Memory B cell (primary cell): ENCODE results near the gene MICAL3.

ENCODE experiments used
- ATAC-seq: fragments of 150-1000 bp; cut with Tn5 transposase; 2 replicates; pipeline ENCODE4 v1.10.0; 2021; ENCODE audit warnings: low read depth, mild to moderate bottlenecking, moderate library complexity
- DNase-seq, 2 donors: peaks; one replicate each; pipeline ENCODE4 v3.0.0; 2022; ENCODE audit warnings: low spot score in 2 of 2
- H3K27ac Mint-ChIP-seq: one replicate; pipeline ENCODE4 v1.8.0; 2022; ENCODE audit warnings: mild to moderate bottlenecking, moderate library complexity, mixed read lengths
- H3K27me3 Mint-ChIP-seq: one replicate; pipeline ENCODE4 v1.8.0; 2022; ENCODE audit warnings: mixed read lengths
- H3K36me3 Mint-ChIP-seq: one replicate; pipeline ENCODE4 v1.8.0; 2022; ENCODE audit warnings: mild to moderate bottlenecking, mixed read lengths
- H3K4me1 Mint-ChIP-seq: one replicate; pipeline ENCODE4 v1.8.0; 2022; ENCODE audit warnings: mixed read lengths
- H3K4me3 Mint-ChIP-seq: one replicate; pipeline ENCODE4 v1.8.0; 2022; ENCODE audit warnings: mild to moderate bottlenecking, moderate library complexity, mixed read lengths
- H3K9me3 Mint-ChIP-seq: one replicate; pipeline ENCODE4 v1.8.0; 2022; ENCODE audit warnings: mixed read lengths

MICAL3 gene

GRCh38 chr22:17960011-17960410 lies 64.3 kb downstream of the MICAL3 start:
- Mint-ChIP-seq H3K4me1 (peaks cover 45% of the 10 kb centered on the region), H3K27ac (no peak overlapping the region), H3K27me3 (no peaks in the 10 kb centered on the region), H3K9me3 (no peaks in the 10 kb centered on the region), H3K36me3 (peaks cover 12% of the 10 kb centered on the region), H3K4me3 (no peak overlapping the region)
- DNase-seq (no peak), ATAC-seq (no peak)

DNA sequence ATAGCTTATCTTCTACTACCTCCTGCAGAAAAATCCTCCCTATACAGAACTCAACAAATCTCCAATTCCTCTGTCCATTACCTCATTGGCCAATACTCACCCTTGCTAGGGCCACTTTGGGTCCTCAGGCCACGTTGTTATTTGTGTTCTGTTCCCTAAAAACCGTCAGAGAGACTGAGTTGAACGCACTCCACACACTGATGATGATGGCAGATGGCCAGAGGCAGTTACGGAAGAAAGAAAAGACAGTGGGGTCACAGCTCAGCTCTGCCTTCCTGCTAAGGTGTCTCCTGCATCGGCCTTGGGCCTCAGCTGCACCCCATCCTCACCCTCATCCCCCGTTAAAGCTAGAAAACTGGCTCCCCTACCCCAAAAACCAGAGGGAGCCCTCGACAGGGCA lies 66.2 kb downstream of the MICAL3 start:
- peaks cover 12% of the 10 kb centered on the region for H3K36me3 Mint-ChIP-seq

GRCh38 chr22:17957693-17958092 lies 66.7 kb downstream of the MICAL3 start:
- H3K4me3 Mint-ChIP-seq: no peak overlapping the region
- ATAC-seq: no peak
- no peak for DNase-seq
- H3K27me3 Mint-ChIP-seq: no peaks in the 10 kb centered on the region
- peaks cover 46% of the 10 kb centered on the region for H3K4me1 Mint-ChIP-seq
- peaks cover 12% of the 10 kb centered on the region for H3K36me3 Mint-ChIP-seq
- H3K27ac Mint-ChIP-seq: peak overlapping the region; percentile 35
- no peaks in the 10 kb centered on the region for H3K9me3 Mint-ChIP-seq

More for the DNA sequence above, 66.2 kb downstream of the MICAL3 start:
- Mint-ChIP-seq H3K9me3 (no peaks in the 10 kb centered on the region), H3K27me3 (no peaks in the 10 kb centered on the region), H3K4me3 (no peak overlapping the region), H3K27ac (peak overlapping the region; percentile 35), H3K4me1 (peaks cover 46% of the 10 kb centered on the region)
- ATAC-seq: no peak
- DNase-seq: no peak

DNA sequence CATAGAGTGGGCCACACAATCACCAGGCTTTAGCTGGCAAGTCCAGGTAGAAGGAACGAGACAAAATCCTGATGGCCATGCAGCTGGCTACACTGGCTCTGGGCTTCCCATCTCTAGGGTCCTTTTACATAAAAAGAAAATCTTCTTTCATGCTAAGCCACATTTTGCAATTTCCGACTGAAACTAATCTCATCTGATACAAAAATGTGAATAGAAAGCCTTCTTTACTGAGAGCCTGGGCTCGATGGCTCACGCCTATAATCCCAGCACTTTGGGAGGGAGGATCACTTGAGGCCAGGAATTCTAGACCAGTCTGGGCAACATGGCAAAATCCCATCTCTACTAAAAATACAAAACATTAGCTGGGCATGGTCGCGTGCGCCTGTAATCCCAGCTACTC lies 67.2 kb downstream of the MICAL3 start:
- H3K9me3 Mint-ChIP-seq: no peaks in the 10 kb centered on the region
- H3K27me3 Mint-ChIP-seq: no peaks in the 10 kb centered on the region
- no peak overlapping the region for H3K4me3 Mint-ChIP-seq
- DNase-seq (no peak), ATAC-seq (no peak)
- peaks cover 47% of the 10 kb centered on the region for H3K4me1 Mint-ChIP-seq
- H3K36me3 Mint-ChIP-seq: peaks cover 11% of the 10 kb centered on the region
- H3K27ac Mint-ChIP-seq: peak overlapping the region; percentile 49

GRCh38 chr22:17956630-17957029 lies 67.7 kb downstream of the MICAL3 start:
- peaks cover 43% of the 10 kb centered on the region for H3K4me1 Mint-ChIP-seq
- no peak overlapping the region for H3K4me3 Mint-ChIP-seq
- H3K27ac Mint-ChIP-seq: peak overlapping the region; percentile 49
- H3K9me3 Mint-ChIP-seq: no peaks in the 10 kb centered on the region
- DNase-seq (no peak), ATAC-seq (peak; percentile 22)
- H3K36me3 Mint-ChIP-seq: peaks cover 7% of the 10 kb centered on the region
- H3K27me3 Mint-ChIP-seq: no peaks in the 10 kb centered on the region

DNA sequence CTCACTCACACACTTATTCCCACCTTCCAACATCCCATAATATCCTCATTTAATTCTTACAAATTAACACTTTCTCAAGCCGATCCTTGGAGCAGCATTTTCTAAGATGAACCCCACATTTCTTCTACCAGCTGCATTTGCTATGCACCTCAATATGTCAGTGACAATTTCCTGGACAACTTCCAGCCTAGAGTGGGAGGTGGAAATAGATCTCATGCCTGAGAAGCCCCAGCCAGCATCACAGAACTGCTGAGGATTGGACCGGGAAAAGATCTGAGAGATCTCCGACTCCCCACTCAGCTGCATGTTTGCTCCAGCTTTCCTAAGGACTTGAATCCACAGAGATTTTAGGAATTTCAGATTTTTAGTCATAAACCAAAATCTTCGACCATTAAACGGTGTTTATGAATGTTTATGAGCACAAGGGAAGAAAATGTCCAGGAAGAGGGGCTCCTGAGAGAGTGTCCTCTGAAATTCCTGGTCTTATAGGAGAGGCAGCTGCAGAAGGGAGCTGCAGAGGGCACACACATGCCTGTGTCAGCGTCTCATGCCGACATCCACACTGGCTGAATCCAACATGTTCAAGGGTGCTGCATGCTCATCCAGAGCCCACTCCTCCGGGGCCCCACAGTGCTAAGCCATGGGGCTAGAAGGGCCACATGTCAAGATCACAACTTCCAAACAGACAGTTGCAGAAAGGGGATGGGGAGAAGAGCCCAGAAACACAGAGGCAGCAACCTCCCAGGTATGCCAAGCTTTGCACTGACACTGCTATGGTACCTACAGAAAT lies 68.6 kb downstream of the MICAL3 start:
- DNase-seq (no peak), ATAC-seq (no peak)
- H3K27me3 Mint-ChIP-seq: no peaks in the 10 kb centered on the region
- H3K4me3 Mint-ChIP-seq: no peak overlapping the region
- H3K36me3 Mint-ChIP-seq: peaks cover 9% of the 10 kb centered on the region
- peaks cover 45% of the 10 kb centered on the region for H3K4me1 Mint-ChIP-seq
- H3K27ac Mint-ChIP-seq: peak overlapping the region; percentile 36
- no peaks in the 10 kb centered on the region for H3K9me3 Mint-ChIP-seq

- H3K9me3 Mint-ChIP-seq: no peaks in the 10 kb centered on the region
- H3K27me3 Mint-ChIP-seq: no peaks in the 10 kb centered on the region
- DNase-seq (no peak), ATAC-seq (no peak)
- H3K36me3 Mint-ChIP-seq: peaks cover 9% of the 10 kb centered on the region
- H3K4me3 Mint-ChIP-seq: no peak overlapping the region
- H3K4me1 Mint-ChIP-seq: peaks cover 41% of the 10 kb centered on the region
- peak overlapping the region; percentile 36 for H3K27ac Mint-ChIP-seq
Measured at GRCh38 chr22:17954860-17955587, 69.3 kb downstream of the MICAL3 start.

- ATAC-seq: no peak
- Mint-ChIP-seq H3K4me3 (no peak overlapping the region), H3K27me3 (no peaks in the 10 kb centered on the region), H3K27ac (peak overlapping the region; percentile 36), H3K9me3 (no peaks in the 10 kb centered on the region), H3K4me1 (peaks cover 47% of the 10 kb centered on the region), H3K36me3 (peaks cover 9% of the 10 kb centered on the region)
- no peak for DNase-seq
Measured at GRCh38 chr22:17954200-17954859, 70.0 kb downstream of the MICAL3 start.

- no peak for DNase-seq
- H3K27ac Mint-ChIP-seq: no peak overlapping the region
- no peaks in the 10 kb centered on the region for H3K9me3 Mint-ChIP-seq
- H3K4me1 Mint-ChIP-seq: peaks cover 51% of the 10 kb centered on the region
- H3K36me3 Mint-ChIP-seq: peaks cover 8% of the 10 kb centered on the region
- H3K27me3 Mint-ChIP-seq: no peaks in the 10 kb centered on the region
- no peak for ATAC-seq
- no peak overlapping the region for H3K4me3 Mint-ChIP-seq
Measured at GRCh38 chr22:17953147-17953546, 71.2 kb downstream of the MICAL3 start.

GRCh38 chr22:17952273-17952801 lies 72.0 kb downstream of the MICAL3 start:
- H3K27ac Mint-ChIP-seq: peak overlapping the region; percentile 46
- no peak for DNase-seq
- H3K9me3 Mint-ChIP-seq: no peaks in the 10 kb centered on the region
- ATAC-seq: no peak
- H3K4me3 Mint-ChIP-seq: no peak overlapping the region
- H3K36me3 Mint-ChIP-seq: peaks cover 8% of the 10 kb centered on the region
- H3K4me1 Mint-ChIP-seq: peaks cover 56% of the 10 kb centered on the region
- no peaks in the 10 kb centered on the region for H3K27me3 Mint-ChIP-seq

GRCh38 chr22:17951315-17951714 lies 73.0 kb downstream of the MICAL3 start:
- peak overlapping the region; percentile 31 for H3K27ac Mint-ChIP-seq
- peaks cover 66% of the 10 kb centered on the region for H3K4me1 Mint-ChIP-seq
- no peak for DNase-seq
- H3K4me3 Mint-ChIP-seq: no peak overlapping the region
- H3K9me3 Mint-ChIP-seq: no peaks in the 10 kb centered on the region
- ATAC-seq: no peak
- peaks cover 8% of the 10 kb centered on the region for H3K36me3 Mint-ChIP-seq
- no peaks in the 10 kb centered on the region for H3K27me3 Mint-ChIP-seq

DNA sequence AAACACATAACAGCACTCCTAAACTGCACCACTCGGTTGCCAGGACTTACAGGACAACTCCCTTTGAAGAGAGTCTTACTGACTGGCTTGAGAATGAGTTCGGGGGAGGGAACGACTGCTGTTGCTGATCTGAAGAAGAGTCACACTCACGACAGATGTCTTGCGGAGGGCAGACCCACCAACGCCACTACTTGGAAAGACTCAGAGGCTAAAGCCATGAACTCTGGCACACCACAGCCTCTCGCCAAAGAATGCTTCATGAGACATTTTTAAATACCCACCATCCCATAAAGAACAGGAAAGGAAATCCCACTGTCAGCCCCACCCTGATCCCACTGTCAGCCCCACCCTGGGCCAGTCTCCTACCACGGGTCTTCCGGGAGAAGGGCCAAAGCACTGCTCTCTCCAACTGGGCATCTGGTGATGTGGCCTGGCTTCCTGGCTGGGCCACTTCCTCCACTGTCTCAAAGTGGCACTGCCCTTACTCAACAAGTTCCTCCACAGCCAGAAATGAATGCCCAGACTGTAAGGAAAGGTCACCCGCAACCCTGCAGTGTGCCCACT lies 73.6 kb downstream of the MICAL3 start:
- no peaks in the 10 kb centered on the region for H3K9me3 Mint-ChIP-seq
- peaks cover 8% of the 10 kb centered on the region for H3K36me3 Mint-ChIP-seq
- peak overlapping the region; percentile 31 for H3K27ac Mint-ChIP-seq
- H3K27me3 Mint-ChIP-seq: no peaks in the 10 kb centered on the region
- H3K4me3 Mint-ChIP-seq: no peak overlapping the region
- ATAC-seq (no peak), DNase-seq (no peak)
- peaks cover 69% of the 10 kb centered on the region for H3K4me1 Mint-ChIP-seq

GRCh38 chr22:17949642-17950473 lies 74.5 kb downstream of the MICAL3 start:
- DNase-seq: no peak
- Mint-ChIP-seq H3K36me3 (peaks cover 6% of the 10 kb centered on the region), H3K27me3 (no peaks in the 10 kb centered on the region), H3K4me3 (peak overlapping the region; percentile 31), H3K27ac (peak overlapping the region; percentile 57), H3K9me3 (no peaks in the 10 kb centered on the region), H3K4me1 (peaks cover 71% of the 10 kb centered on the region)
- no peak for ATAC-seq
